Nucleus accumbens (tissue), 56 donors: Measurements from ENCODE around the gene FAXDC2.
"Not testable (repeated sequence)": the region's sequence is repeated elsewhere in the genome, so short reads cannot be mapped to it uniquely, and the experiment has no call there.

ENCODE experiments used
- DNase-seq, 56 donors: peaks; one replicate each; lab custom pipeline; 2025; lab: John Stamatoyannopoulos, UW

Gene FAXDC2

GRCh38 chr5:154862766-154863165 is 12.4 kb upstream of the FAXDC2 start:
- DNase-seq: no peak

GRCh38 chr5:154861946-154862345 is 11.5 kb upstream of the FAXDC2 start:
- DNase-seq: no peak

DNA sequence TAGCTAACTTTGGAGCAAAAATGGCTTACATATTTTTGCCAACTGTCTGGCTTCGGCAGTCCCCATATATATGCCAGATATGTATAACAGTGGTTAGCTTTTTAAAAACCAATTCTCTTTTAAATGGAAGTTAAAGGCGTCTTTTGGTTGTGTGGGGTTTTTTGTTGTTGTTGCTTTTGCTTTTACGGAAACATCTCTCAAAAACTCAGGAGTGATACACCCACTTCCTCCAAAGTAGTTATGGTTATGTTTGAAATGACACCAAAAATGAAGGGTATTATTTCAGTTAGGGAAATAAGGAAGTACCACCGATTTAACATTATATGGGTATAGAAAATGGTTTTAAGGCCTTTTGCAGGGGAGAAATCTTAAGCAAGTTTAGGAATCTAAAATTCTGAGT is 10.4 kb upstream of the FAXDC2 start:
- DNase-seq: no peak

DNA sequence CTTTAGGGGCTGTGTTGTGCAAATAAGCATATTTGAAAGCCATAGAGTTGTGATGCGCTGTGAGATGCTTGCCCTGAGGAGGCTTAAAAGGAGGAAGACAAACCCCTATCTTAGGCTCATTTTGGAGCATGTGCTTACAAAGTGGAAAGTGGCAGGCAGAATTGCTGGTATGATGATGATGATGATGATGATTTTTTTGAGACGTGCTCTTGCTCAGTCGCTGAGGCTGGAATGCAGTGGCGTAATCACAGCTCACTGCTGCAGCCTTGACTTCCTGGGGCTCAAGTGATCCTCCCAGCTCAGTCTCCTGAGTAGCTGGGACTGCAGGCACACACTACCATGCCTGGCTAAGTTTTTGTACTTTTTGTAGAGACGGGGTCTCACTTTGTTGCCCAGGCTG is 9.7 kb upstream of the FAXDC2 start:
- no peak for DNase-seq

DNA sequence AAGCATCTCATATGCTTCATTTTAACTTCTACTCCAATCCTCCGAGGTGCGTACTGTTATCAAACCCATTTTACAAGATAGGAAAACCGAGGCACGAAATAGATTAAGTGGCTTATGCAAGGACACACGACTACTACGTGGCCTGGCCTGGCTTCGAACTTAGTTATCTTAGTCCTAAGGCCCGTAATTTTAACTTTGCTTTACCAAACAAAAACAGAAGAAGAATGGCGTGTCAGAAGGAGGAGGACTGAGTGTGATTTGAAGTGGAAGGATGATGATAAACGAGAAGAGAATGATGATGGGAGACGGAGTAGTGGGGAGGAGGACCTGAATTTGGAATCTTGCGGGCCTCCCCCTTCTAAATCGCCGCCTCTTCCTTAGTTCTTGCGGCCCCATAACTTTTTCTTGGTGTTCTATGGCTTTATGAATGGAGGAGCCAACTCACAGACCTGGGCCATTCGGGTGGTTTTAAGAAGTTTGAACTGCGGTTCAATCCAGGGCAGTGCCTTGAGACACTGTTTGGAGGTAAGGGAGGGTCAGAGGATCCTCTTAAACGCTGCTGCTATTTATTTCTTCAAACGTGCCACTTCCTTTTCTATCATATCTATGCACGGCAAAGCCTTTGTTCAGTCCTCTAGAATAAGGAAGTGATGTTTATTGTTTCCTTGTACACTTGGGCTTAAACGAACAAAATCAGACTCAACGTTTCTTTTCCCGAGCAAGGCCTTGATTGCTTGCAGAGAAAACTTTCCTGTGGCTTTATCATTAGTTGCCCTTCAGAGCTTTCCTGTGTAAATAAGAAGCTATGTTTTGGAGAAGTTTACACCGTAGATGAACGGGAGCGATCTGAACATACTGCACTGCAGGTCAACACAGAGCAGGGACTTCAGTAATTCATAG is 8.8 kb upstream of the FAXDC2 start:
- DNase-seq: no peak

GRCh38 chr5:154858297-154858971 is 8.0 kb upstream of the FAXDC2 start, which contains the start of gene CNOT8:
Gene CNOT8, plus strand, starts transcription at chr5:154858627. Its CDS starts 4,652 bp downstream, at chr5:154863279.
- DNase-seq: peak; percentile 87 to 99 (median 98)

- DNase-seq: peak; percentile 74 to 99 (median 93)
Measured at GRCh38 chr5:154857530-154858296, 7.3 kb upstream of the FAXDC2 start.

DNA sequence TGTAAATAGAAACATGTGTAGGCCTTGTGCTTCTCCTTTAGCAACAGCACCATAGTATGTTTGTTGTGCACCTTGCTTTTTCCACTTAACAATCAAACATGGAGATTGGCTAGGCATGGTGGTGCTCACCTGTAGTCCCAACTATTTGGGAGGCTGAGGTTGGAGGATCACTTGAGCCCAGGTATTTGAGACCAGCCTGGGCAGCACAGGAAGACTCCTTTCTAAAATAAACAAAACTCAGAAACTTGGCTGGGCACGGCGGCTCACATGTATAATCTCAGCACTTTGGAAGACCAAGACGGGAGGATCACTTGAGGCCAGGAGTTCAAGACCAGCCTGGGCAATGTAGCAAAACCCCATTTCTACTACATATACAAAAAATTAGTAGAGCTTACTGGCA is 948 bp upstream of the FAXDC2 start:
- no peak for DNase-seq

DNA sequence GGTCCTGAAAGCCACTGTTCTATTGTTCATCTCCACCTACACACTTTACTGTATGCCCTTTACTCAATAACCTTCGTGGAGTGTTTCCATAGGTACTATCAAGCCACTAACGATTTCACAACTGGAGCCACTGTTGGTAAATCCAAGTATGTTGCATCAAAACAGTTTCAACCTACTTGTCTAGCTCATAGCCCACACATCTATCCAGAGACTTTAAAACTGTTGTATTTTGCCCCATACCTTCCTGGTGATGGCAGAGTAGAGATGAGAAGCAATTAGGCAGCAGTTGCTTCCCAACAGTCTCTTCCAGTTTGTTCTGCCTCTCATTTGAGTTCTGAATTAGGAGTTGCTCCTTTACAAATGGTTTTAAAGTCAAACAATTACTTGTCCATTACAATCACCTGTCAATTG is 607 bp downstream of the FAXDC2 start:
- DNase-seq: peak in 1 of 56 donors; percentile 43

DNA sequence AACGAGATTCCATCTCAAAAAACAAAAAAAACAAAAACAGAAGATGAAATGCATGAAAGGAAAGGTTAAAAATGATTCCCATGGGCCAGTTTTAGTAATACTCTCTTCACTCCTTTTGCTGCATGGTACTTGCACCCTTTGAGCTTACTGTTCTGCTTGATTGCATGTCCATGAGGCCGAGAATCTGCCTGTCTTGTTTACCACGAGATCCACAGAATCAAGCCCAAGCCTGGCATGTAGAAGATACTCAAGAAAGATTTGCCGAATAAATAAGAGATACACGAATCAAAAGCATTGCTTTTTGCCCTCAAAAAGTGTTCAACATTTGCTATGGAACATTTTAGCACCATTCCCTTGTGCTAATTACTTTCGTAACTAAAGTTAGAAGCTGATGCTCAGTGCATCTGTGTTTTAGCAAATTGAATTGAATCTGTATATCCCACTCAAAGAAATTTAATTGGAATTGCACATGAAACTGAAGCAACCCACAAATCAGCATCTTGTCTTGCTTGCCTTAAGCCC is 1.1 kb downstream of the FAXDC2 start:
- DNase-seq: peak in 3 of 56 donors; percentile 3 to 8 (median 4)

DNA sequence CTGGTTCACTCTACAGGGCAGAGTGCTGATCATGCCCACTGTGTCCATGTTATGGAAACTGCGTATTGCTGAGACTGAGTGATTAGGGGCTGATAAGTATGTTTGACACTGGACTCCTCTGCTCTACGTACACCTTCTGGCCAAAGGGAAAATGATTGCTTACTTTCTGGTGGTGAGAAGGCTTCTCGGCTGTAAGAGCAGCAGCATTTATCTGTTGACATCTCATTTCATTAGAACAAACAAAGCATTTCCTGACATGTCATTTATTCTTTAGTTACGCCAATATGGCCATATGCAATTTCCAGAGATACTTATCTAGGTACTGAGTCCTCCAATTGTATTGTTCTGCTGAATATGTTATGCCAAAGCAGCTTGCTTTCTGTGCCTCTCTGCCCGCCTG is 5.6 kb downstream of the FAXDC2 start:
- no peak for DNase-seq

- DNase-seq: no peak
Measured at GRCh38 chr5:154842689-154843530, 7.5 kb downstream of the FAXDC2 start.

DNA sequence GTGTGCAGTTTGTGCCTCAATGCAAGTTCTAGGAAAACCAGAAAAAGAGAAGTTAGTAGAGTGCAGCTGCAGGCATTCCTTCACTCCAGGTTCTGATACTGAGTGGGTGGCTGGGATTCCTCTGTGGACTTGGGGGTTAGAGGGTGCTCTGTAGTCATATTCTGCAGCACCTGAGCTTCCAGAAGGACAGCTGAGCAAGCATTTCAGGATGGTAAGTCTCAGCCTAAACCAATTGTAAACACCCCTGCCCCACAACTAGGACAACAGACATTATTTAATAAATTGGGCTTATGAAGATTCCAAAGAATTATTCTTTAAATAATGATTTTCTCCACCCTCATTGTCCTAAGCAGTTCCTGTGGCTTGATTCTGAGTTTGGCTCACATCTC is 9.1 kb downstream of the FAXDC2 start:
- DNase-seq: no peak

DNA sequence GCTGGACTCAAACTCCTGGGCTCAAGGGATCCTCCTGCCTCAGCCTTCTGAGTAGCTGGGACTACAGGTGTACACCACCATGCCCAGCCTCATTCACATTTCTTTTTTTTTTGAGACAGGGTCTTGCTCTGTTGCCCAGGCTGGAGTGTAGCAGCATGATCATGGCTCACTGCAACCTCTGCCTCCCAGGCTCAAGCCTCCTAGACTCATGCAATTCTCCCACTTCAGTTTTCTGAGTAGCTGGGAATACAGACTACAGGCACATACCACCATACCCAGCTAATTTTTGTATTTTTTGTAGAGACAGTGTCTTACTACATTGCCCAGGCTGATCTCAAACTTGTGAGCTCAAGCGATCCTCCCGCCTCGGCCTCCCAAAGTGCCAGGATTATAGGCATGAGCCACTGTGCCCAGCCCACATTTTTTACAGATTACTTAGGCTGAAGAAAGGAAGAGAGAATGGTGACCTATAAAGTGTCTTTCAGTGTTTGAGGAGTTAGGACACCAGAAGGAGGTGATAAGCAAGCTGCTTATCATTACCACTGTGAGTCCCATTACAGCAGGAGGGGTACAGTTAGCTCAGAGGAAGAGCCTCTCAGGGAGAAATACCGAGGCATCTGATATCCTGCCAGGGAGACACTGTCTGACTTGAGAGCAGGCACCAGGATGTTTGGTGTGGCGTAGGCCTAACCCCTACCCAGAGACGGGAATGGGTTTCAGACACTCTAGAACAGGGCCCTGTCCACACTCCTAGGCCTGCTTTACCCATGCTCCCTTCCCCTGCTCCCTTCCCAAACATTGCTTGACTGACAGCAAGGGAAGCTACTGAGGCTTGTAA is 9.7 kb downstream of the FAXDC2 start:
- no peak for DNase-seq

DNA sequence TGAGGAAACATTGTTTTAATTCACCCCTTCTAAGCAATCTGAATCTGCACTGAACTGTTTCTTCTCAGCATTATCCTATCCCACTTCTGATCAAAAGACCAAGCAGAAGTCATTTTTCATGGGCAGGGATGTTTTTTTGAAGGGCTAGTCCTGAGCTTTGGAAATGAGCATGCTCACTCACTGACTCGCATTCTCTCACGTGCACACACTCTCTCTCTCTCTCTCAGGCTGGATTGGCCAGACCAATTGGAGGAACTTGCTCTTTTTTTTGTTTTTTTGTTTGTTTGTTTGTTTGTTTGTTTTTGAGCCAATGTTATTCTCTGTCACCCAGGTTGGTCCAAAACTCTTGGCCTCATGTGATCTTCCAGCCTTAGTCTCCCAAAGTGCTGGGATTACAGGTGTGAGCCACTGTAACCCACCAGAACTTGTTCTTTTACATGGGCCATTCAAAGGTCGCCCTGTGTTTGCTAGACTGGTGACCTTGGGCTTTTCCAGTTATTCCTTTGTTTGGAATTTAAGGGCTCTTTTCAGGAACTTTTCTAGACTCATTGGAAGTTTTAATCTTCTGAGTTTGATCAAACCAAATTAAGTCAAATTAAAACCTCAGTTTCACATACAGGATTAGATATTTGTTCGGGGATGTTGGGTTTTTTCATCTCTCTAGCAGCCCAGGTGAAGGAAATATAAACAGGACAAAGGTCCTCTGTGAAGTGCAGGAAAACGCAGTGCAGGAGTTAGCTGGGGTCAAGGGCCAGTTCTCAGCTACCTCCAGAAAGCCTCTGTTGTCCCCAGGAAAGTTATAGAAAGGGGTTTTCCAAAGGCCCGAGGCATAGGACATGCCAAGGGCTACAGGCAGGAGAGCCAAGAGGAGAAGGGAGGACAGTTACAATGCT is 13.1 kb downstream of the FAXDC2 start:
- DNase-seq: no peak

DNA sequence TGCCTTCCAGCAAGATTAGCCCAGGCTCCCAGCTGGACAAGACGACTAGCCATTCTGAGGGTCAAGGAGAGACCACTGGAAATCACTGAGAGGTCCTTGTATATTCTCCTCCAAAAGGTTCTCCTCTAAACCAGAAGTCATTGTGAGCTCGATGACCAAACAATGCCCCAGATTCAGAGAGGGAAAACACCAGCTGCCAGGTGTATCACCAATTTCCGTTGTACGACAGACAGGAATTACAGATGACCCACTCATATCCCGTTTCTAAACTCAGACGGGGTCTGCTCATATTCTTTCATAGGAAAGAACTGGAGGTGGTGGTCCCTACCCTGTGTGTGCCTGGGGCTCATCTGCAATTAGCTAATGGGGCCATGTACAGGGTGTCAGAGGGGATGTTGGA is 14.2 kb downstream of the FAXDC2 start:
- DNase-seq: no peak

DNA sequence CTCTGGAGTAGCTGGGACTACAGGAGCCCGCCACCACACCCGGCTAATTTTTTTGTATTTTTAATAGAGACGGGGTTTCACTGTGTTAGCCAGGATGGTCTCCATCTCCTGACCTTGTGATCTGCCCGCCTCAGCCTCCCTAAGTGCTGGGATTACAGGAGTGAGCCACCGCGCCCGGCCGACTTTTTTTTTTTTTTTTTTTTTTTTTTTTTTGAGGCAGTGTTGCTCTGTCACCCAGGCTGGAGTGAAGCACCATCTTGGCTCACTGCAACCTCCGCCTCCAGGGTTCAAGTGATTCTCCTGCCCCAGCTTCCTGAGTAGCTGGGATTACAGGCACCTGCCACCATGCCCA is 14.7 kb downstream of the FAXDC2 start:
- not testable (repeated sequence) for DNase-seq

DNA sequence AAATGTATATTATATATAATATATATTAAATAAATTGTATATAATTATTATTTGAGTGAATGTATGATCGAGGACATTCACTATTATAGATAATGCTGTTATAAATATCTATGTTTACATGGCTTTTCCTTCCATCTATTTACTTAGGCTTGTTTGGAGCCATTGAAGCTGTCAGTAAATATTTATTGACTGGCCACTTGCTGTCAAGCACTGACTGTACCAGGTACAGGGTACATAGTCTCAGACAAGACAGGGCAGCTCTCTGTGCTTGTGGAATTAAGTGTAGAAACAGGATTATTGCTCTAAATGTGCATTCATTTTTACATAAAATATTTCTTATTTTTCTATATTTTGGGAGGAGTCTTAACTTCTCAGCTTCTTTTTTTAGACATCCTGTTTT is 16.4 kb downstream of the FAXDC2 start:
- no peak for DNase-seq
